ENCODE measurements around the gene ARHGAP30. TPM values are rescaled to one million over a fixed set of nuclear protein-coding genes. Genes with fewer than 3 reads are reported as not detected.

ARHGAP30 gene
- total and polyA plus RNA-seq, 2 of the 8 experiments (the other 6 are each of a cell fraction or from before 2014, with no cell fraction given): 0.27 to 0.39 TPM

DNA sequence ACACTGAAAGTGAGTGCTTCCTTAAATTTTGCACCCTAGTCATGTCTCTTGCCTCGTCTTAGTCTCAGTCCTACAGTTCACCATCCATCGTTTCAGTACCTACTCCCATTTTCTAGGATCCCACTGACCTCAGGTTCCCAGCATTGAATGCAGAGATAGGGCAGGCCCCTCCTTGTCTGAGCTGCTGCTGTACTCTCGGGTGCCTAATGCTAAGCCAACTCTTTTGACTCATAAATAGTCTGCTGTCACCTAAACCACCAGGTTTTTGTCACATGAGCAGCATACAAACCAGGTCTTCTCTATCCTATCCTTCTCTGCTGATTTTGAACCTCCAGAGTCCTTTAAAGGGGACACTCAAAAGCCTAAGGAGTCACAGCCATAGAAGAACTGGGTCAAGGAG is 3.0 kb downstream of the ARHGAP30 start (continued):
- no peak for TF ChIP-seq CHD7 (IDR thresholded peaks at IDR 0.05; ENCODE audit: insufficient replicate concordance, low read length)
- TF ChIP-seq ATF3 (IDR thresholded peaks at IDR 0.05; ENCODE audit: insufficient read depth, low read depth, low read length): no peak
- no peak for TF ChIP-seq ATF2 (IDR thresholded peaks at IDR 0.05; ENCODE audit: low read length)

Measured in H1 (cell line).